ENCODE data around the gene SCAI.

GRCh38 chr9:125074976-125075375 is 68.4 kb downstream of the SCAI start:
- TF ChIP-seq, protein P1, sequence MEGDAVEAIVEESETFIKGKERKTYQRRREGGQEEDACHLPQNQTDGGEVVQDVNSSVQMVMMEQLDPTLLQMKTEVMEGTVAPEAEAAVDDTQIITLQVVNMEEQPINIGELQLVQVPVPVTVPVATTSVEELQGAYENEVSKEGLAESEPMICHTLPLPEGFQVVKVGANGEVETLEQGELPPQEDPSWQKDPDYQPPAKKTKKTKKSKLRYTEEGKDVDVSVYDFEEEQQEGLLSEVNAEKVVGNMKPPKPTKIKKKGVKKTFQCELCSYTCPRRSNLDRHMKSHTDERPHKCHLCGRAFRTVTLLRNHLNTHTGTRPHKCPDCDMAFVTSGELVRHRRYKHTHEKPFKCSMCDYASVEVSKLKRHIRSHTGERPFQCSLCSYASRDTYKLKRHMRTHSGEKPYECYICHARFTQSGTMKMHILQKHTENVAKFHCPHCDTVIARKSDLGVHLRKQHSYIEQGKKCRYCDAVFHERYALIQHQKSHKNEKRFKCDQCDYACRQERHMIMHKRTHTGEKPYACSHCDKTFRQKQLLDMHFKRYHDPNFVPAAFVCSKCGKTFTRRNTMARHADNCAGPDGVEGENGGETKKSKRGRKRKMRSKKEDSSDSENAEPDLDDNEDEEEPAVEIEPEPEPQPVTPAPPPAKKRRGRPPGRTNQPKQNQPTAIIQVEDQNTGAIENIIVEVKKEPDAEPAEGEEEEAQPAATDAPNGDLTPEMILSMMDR (IDR thresholded peaks at IDR 0.05 in 8 of 11, conservative IDR thresholded peaks at IDR 0.05 in 3 of 11), result no peak
- TF ChIP-seq POLR2AphosphoS5 (IDR thresholded peaks at IDR 0.05) (no peak), POLR2A (IDR thresholded peaks at IDR 0.05) (no peak)

Measured in spleen (tissue), 7 donors.